Stimulated activated CD8-positive, alpha-beta memory T cell treated with anti-CD3 and anti-CD28 coated beads, Interleukin-7, amount 100 ng/mL, for 48 hours (primary cell): ENCODE data around the gene YPEL1.
"Not testable (repeated sequence)": the region's sequence is repeated elsewhere in the genome, so short reads cannot be mapped to it uniquely, and the experiment has no call there.

ENCODE experiments used
- DNase-seq, 2 donors: peaks; one replicate each; pipeline ENCODE4 v3.0.0-alpha.2; 2020; ENCODE audit warnings: low read depth in 1 of 2; ENCODE audit errors: extremely low read depth in 1 of 2

The YPEL1 gene

DNA sequence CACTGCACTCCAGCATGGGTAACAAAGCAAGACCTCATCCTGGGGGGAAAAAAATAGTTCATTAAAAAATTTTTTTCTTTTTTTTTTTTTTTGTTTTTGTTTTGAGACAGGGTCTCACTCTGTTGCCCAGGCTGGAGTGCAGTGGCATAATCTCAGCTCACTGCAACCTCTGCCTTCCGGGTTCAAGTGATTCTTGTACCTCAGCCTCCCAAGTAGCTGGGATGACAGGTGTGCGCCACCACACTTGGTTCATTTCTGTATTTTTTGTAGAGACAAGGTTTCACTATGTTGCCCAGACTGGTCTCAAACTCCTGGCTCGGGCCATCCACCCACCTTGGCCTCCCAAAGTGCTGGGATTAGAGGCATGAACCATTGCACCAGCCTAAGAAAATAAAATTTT lies 11.1 kb downstream of the YPEL1 start:
- not testable (repeated sequence) for DNase-seq

DNA sequence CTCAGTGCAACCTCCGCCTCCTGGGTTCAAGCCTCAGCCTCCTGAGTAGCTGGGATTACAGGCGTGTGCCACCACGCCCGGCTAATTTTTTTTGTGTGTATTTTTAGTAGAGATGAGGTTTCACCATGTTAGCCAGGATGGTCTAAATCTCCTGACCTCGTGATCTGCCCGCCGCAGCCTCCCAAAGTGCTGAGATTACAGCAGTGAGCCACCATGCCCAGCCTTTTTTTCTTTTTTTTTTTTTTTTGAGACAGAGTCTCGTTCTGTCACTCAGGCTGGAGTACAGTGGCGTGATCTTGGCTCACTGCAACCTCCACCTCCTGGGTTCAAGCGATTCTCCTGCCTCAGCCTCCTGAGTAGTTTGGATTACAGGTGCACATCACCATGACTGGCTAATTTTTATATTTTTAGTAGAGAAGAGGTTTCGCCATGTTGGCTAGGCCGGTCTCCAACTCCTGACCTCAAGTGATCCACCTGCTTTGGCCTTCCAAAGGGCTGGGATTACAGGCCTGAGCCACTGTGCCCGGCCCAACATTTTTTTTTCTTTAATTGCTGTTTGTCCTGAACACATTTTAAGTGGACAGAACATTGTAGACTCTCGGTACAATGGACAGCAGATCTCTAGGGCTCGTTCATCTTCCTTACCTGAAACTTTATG lies 14.3 kb downstream of the YPEL1 start:
- DNase-seq: not testable (repeated sequence)

DNA sequence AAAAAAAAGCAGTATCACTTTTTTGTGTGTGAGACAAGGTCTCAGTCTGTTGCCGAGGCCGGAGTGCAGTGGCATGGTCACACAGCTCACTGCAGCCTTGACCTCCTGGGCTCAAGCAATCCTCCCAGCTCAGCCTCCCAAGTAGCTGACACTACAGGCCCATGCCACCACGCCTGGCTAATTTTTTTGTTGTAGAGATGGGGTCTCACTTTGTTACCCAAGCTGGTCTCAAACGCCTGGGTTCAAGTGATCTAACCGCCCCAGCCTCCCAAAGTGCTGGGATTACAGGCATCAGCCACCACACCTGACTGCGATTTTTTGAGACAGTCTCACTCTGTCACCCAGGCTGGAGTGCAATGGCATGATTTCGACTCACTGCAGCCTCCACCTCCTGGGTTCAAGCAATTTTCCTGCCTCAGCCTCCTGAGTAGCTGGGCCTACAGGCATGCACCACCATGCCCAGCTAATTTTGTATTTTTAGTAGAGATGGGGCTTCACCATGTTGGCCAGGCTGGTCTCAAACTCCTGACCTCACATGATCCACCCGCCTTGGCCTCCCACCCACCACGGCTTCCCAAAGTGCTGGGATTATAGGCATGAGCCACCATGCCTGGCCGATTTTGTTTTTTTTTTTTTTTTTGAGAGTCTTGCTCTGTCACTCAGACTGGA lies 15.3 kb downstream of the YPEL1 start:
- not testable (repeated sequence) for DNase-seq

DNA sequence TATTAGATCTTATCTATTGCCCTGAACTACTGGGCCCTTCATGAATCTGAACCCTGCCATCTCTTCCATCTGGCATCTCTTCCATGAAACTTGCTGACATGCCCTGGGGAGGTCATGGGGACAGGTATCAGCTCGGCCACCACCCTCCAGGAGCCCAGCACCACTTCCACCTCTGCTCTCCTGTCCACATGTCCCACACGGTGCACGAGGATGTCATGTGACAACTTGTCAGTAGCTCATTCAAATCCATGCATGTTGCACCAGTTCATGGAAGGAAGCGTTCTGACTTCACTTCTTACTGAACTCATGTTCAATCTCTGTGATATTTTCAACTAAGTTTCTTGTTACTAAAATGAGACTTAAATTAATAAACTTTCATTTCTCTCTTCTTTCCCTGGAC lies 16.6 kb downstream of the YPEL1 start:
- no peak for DNase-seq

DNA sequence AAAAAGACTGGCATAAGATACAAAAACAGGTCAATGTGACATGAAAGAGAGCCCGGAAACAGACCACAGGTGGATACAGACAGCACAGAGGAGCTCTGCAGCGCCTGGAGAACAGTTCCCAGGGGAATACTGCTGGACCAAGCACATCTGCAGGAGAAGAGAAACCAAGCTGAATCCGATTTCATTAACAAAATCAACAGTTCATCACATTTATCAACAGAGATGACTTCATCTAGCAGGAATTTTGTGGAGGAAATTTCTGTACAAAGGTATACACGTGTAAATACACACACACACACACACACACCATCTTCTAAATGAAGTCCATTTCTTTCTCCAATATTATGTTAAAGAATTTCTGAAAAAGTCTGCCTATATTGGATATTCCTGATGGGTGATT lies 17.1 kb downstream of the YPEL1 start:
- no peak for DNase-seq

DNA sequence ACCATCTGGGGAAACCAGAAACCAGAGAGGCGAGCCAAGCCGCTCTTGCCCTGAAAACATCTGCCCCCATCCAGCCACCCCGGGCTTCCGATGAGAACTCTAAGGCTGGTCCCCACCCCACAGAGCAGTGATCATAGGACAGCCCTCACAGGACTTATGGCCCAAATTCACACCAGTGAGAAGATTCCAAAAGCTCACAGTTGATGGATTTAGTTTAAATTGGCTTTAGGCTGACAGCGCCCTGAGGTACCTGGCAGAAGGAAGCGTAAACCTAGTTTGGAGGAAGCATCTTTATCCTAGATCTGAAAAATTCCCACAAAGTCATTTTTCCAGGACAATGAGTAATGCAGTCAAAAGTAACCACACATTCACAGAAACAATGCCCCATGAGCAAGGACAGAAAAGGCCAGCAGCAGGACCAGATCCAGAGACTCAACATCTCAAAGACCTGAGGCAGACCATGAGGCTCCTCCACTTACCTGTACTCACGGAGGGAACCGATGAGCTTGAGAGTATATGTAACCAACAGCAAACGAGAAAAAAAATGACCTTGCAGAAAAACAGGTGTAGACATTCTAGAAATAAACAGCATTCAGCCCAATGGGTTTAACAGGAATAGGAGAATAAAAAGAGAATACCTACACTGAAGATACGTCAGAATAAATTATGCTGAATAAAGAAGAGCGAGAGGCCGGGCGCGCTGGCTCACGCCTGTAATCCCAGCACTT lies 19.0 kb downstream of the YPEL1 start:
- not testable (repeated sequence) for DNase-seq

DNA sequence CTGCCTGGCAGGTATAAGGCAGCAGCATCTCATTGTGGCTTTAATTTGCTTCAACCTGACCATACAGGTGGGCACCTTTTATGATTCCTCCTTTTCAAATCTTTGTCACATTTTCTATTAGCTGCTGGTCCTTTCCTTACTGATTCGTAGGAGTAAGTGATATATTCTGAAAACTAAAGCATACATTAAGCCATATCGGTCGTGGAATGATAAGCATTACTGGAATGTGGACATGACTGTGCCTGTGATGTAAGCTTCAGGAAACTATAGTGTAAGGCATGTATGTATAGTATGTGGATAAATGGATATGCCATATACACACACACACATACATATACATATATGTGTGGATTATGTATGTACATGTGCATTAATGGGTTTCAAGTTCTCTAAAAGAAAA lies 20.8 kb downstream of the YPEL1 start:
- no peak for DNase-seq

DNA sequence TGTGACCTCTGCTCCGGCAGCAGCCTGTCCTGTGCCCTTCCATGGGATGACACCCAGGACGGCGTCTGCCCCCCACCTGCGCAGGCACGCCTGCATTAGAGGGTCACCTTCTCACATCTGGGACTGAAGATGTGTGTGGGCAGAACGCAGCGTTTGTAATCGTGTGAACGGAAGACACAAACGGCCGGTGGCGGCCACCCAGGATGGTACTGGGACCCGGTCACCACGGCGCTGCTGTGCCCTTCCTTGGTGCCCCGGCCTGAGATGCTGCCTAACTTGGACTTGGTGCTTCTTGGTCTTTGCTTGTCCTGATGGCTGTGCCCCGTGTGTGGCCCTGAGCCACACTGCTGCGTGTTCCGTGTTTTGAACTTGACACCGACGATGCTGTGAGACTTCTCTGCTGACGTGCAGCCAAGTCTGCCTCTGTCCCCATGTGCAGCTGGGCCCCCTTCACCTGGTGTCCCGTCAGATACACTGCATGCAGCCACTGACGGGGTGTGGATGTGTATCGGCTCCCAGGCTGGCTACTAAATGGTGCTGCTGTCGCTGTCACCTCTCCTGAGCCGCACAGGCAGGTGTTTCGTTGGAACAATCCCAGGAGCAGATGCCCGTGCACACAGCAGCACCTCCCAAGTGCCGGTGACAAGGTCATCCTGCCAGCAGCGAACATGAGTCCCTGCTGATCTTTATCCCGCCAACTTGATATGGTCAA lies 21.4 kb downstream of the YPEL1 start:
- no peak for DNase-seq

DNA sequence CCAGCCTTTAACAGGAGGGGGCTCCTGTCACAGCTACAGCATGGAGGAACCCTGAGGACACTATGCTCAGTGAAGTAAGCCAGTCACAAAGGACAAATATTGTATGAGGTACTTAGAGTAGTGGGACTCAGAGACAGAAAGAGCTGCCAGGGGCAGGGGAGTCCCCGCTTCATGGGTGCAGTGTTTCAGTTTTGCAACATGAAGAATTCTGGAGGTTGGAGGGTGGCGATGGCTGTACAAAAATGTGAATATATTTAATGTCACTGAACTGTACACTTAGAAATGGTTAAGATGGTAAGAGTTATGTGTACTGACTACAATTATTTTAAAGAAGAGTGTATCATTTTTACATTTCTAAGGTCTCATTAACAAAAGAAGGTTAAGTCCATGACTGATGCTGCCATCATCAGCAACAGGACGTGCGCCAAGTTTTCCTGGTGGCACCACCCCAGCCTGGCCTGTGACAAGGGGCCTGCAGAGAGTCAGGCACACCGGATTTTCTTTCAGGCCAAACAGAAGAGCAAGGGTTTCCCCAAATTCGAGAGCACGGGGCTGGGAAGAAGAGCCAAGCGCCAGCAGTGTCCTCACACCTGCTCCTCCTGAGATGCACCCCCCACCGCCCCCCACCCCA lies 22.1 kb downstream of the YPEL1 start:
- no peak for DNase-seq

DNA sequence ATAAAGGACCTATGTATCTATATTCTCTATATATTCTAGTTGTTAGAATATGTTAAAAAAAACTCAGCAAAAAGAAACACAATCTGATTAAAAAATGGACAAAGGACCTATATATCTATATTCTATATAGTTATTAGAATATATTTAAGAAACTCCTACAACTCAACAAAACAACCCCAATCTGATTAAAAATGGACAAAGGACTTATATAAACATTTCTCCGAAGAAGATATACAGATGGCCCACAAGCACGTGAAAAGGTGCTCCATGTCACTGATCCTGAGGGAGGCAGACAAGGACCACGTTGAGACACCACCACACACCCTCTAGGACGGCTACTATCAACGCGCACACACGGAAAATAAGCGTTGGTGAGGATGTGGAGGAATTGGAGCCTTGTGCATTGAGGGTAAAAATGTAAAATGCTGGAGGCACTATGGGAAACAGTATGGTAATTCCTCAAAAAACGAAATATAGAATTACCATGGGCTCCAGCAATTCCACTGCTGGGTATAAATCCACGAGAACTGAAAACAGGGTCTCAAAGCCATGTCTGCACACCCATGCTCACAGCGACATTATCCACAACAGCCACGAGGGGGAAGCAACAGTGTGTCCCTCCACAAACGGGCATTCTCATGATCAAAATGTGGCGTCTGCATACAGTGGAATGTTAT lies 22.7 kb downstream of the YPEL1 start:
- peak in 1 of 2 donors; percentile 31 for DNase-seq

DNA sequence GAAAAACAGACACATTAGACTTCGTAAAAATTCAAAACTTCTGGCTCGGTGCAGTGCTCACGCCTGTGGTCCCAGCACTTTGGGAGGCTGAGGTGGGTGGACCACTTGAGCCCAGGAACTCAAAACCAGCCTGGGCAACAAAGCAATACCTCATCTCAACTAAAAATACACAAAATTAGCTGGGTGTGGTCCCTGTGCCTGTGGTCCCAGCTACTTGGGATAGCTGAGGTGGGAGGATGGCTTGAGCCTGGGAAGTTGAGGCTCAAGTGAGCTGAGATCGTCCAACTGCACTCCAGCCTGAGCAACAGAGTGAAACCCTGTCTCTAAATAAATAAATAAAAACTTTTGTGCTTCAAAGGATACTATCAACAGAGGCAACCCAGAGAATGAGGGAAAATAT lies 23.7 kb downstream of the YPEL1 start:
- no peak for DNase-seq

DNA sequence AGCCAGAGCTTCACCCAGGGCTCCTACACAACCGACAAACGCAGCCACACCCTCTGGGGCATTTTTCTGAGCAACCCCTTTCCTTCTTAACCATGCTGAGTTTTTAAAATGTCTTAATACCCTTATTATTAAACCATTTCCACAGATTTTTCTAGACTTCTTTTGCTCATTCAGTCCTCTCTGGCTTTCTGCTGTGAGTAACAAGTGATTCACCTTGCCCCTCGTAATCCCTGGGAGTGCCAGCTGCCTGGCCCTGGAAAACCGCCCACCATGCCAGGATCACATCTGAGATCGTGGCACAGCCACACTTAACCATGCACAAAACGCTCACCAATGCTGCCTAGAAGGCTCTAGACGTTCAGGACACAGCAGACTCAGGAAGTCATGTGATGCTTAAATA lies 25.4 kb downstream of the YPEL1 start:
- no peak for DNase-seq

DNA sequence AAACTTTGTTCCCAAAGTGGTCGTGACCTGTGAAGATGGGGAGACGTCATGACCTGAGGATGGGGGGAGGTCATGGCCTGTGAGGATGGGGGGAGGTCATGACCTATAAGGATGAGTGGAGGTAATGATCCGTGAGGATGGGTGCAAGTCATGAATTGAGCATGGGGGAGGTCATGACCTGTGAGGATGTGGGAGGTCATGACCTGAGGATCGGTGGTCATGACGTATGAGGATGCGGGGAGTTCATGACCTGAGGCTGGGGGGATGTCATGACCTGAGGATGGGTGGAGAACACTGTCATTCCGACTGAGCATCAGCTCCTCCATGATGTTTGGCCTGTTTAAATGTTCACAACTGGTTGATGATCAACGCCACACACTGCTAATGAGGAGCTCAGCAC lies 25.9 kb downstream of the YPEL1 start:
- no peak for DNase-seq

DNA sequence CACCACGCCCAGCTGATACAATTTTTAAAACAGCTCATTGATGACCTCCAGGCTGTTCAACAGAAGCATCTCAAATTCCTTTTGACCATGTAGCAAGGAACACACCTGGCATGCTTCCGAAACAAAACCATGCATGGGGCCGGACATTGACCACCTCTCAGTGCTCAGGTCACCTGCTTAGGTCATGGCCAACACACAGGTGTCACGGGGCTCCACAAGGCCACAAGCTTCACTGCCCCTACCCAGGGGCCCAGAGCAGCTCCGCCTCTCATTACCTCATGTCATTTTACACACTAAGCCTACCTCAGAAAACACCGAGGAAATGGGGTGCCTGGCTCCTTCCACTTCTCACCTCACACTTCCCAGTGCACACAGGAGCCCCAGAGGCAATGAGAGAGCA lies 26.6 kb downstream of the YPEL1 start:
- DNase-seq: no peak

DNA sequence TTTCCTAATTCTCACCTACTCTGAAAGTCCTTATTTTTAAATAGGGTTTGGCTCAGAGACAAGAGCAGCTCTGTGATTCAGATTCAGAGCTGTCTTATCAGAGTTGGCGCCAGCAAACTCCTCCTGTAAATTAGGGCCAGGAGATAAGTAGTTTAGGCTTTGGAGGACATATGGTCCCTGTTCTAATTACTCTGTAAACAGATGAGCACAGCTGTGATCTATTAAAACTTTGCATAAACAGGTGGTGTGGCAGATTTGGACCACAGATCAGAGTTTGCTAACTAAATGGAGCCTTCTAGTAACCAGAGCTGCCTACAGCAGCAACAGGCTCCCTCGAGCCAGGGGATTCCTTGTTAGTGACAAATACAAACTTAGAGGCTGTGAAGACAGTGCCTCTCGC lies 27.9 kb downstream of the YPEL1 start:
- no peak for DNase-seq

DNA sequence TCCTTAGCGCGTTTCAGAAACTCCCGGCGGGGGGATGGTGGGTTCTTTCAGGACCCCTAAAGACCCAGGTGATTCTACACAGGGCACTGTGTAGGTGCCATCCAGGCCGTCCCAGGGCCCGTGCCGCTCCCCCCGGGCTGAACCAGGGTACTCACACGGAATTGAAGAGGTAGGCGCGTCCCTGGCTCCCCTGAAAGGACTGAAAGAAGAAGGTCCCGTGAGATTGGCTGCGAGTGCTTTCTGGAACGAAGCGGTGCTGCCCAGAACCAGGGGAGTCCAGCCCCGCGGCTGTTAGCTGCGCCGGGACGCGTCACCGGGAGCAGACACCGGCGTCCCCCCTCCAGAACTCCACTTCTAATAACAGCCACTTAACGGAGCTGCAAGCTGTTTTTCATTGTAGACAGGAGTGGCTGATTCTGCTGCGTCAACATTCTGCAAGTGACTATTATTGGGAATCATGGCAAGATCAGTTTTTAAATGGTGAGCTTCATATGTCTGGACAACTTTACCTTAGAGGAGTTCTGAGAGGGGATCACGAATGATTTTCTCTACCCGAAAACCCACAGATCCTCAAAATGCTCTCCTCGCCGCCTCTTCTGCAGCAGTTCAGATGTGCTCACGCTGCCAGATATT lies 31.8 kb downstream of the YPEL1 start:
- no peak for DNase-seq

DNA sequence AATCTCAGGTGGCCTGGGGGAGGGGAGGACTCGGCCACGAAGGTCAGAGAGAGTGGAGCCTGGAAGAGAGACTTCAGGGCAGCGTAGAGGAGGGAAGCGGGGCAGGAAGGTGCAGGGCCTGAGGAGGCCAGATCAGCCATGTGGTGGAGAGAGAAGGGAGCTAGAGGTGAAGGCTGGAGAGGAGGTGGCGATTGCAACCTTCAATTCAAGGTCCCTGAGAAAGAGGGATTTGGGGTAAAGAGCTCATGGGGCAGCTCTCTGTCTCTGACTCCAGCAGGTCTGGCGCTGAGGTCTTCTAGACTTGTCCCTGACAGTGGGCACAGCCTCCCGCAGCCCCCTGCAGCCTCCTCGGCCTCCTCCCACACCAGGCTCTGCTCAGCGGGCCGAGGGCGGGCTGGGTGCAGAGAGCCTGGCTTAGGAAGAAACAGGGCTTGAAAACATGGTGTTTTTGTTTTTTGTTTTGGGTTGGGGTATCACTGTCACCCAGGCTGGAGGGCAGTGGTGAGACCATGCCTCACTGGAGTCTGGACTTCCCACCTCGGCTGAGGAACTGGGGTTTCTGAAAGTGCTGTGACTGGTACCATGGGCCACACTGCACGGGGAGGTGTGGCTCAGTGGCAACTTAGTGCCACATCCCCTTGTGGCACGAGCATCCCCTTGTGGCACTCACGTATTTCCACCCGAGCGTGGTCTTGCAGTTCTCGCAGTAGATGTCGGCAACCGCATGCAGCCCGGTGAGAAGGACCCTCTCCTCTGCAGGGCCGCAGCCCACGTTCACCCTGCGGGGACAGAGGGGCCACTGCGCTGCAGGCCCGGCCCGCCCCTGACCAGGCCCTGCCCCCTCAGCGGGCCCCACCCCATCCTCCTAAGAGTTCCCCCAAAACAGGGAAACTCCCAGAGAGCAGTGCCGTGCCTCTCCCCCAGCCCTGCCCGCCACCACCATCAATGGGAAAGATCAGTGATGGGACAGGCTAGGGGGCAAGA lies 32.6 kb downstream of the YPEL1 start:
- DNase-seq: no peak

DNA sequence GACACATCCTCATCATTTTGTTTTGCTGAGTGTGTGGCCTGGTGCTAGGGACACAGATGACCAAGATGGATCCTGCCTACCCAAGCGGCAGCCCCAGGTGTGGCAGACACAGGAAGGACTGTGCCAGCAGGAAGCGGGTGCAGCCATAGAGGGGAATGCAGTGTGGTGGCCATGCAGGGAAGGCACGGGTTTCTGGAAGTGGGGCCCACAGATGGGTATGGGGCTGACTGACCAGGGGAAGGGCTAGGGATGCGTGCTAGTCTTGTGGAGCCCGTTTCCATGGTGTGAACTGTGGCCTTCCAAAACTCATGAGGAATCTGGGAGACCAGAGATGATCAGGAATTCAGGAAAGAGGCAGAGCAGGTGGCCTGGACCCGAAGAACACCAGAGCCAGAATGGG lies 33.5 kb downstream of the YPEL1 start:
- DNase-seq: no peak
